Tongue (tissue), 3 donors: Measurements from ENCODE around the gene SLC16A11. TPM values are rescaled to one million over a fixed set of nuclear protein-coding genes. Genes with fewer than 3 reads are reported as not detected.
"Not testable (repeated sequence)": the region's sequence is repeated elsewhere in the genome, so short reads cannot be mapped to it uniquely, and the experiment has no call there.

Source experiments
- DNase-seq: peaks from one replicate; pipeline ENCODE4 v3.0.0-alpha.2; 2015
- small RNA-seq: library from RNA; depleted of rRNA; stranded (forward); fragments of <200 nt; gene quantifications from one replicate; pipeline ENCODE3, GENCODE V24; 2014; ENCODE audit warnings: low replicate concordance
- total RNA-seq: library from RNA; depleted of rRNA; stranded (reverse); fragments of >200 nt; gene quantifications from one replicate; pipeline ENCODE4 v1.2.3, GENCODE V29; 2014

Gene SLC16A11
- total RNA-seq, 1 donor from 2014 or later: not detected

GRCh38 chr17:7004398-7005253 lies 39.3 kb downstream of the SLC16A11 start:
- peak; percentile 84 for DNase-seq

- DNase-seq: no peak
Measured at GRCh38 chr17:7003745-7004144, 40.1 kb downstream of the SLC16A11 start.

- DNase-seq: no peak
Measured at GRCh38 chr17:7002288-7003047, 41.4 kb downstream of the SLC16A11 start.

GRCh38 chr17:7001318-7001961 lies 42.5 kb downstream of the SLC16A11 start:
- no peak for DNase-seq

- no peak for DNase-seq
Measured at GRCh38 chr17:6998855-6999508, 44.9 kb downstream of the SLC16A11 start.

DNA sequence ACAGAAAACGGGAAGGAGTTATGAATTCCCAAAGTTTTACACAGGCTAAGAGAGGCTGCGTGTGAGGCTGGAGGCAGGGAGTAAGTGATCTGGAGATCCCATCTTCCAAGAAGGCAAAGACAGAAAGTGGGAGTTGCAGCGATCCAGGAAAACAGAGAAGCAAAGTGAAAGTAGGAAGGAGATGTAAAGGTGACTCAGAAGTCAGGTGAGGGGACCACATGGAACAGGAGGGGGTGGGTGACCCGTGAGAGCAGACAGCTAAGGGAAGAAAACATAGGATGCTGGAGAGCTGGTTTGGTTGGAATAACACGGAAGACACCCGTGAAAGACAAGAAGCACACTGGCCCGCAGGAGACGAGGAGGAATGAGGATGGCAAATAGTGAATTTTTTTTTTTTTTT lies 46.7 kb downstream of the SLC16A11 start:
- no peak for DNase-seq

- no peak for DNase-seq
Measured at GRCh38 chr17:6996256-6997011, 47.5 kb downstream of the SLC16A11 start.

GRCh38 chr17:6995500-6996255 lies 48.2 kb downstream of the SLC16A11 start, which contains the start of gene ALOX12:
ALOX12 (plus strand) TSS chr17:6996049; CDS start chr17:6996118, 69 bp downstream.
- peak; percentile 46 for DNase-seq

DNA sequence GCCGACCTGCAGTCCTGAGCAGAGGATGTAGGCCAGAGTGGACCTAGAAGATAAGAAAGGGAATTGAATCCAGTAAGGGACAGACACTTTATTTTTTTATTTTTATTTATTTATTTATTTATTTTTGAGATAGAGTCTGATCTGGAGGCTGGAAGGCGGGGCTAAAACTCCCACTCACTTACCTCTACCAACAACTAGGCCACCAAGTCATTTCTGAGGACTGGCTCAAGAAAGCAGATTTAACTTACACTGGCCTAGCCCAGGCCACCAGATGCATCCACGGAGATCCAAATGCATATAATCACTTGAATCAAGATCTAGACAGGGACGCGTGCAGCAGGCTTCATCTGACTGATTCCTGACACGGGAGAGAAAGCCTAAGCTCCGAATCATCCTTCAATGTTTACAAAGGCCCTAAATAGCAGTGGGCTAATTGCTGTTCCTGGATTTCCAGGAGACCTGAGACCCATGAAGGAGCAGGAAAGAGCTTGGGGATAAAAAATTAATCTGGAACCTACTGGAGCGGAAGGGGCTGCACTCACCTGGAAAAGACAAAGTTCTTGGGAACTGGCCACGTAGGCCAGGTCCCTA lies 49.1 kb downstream of the SLC16A11 start:
- no peak for DNase-seq

GRCh38 chr17:6994118-6994598 lies 49.7 kb downstream of the SLC16A11 start:
- no peak for DNase-seq

- DNase-seq: not testable (repeated sequence)
Measured at GRCh38 chr17:6993613-6994056, 50.3 kb downstream of the SLC16A11 start.

Small RNA genes lying within 50 kb of the gene (small RNA-seq; reads per million reads assigned to genes)
- not detected for gene AC120057.1

Other genes starting within 250 kb of the SLC16A11 start
- gene TEKT1, start 212.4 kb downstream of the SLC16A11 start, total RNA-seq: not detected
- gene ALOX12, start 48.0 kb downstream of the SLC16A11 start, total RNA-seq: 12.2 TPM
- 41.0 TPM for gene RNASEK, start 31.5 kb downstream of the SLC16A11 start, total RNA-seq
- 14.9 TPM for gene BCL6B, start 21.0 kb downstream of the SLC16A11 start, total RNA-seq
- gene SLC16A13, start 8.1 kb downstream of the SLC16A11 start, total RNA-seq: 1.3 TPM
- gene CLEC10A, start 36.2 kb upstream of the SLC16A11 start, total RNA-seq: 2.8 TPM
- gene ASGR2, start 70.7 kb upstream of the SLC16A11 start, total RNA-seq: not detected
- 0.21 TPM for gene ASGR1, start 135.3 kb upstream of the SLC16A11 start, total RNA-seq
- gene DLG4, start 175.7 kb upstream of the SLC16A11 start, total RNA-seq: 11.1 TPM
- gene ACADVL, start 175.8 kb upstream of the SLC16A11 start, total RNA-seq: 260 TPM
- gene DVL2, start 190.4 kb upstream of the SLC16A11 start, total RNA-seq: 53.7 TPM
- gene PHF23, start 195.4 kb upstream of the SLC16A11 start, total RNA-seq: 22.3 TPM
- gene GABARAP, start 198.4 kb upstream of the SLC16A11 start, total RNA-seq: 283 TPM
- 63.6 TPM for gene CTDNEP1, start 207.6 kb upstream of the SLC16A11 start, total RNA-seq
- gene ELP5, start 208.1 kb upstream of the SLC16A11 start, total RNA-seq: 43.2 TPM
- 22.2 TPM for gene CLDN7, start 218.4 kb upstream of the SLC16A11 start, total RNA-seq
- 75.2 TPM for gene SLC2A4, start 237.6 kb upstream of the SLC16A11 start, total RNA-seq